Osteocyte (in vitro differentiated cells): ENCODE data around the gene ARG2. TPM values are rescaled to one million over a fixed set of nuclear protein-coding genes. Genes with fewer than 3 reads are reported as not detected.

Source experiments
- DNase-seq: peaks from one replicate; pipeline ENCODE4 v3.0.0; 2021; ENCODE audit warnings: mixed read lengths; ENCODE audit not compliant: unreplicated experiment; ENCODE audit errors: extremely low spot score
- H3K27ac Mint-ChIP-seq: one replicate; pipeline ENCODE4 v1.8.0; 2021; ENCODE audit warnings: mild to moderate bottlenecking, mixed read lengths; ENCODE audit not compliant: unreplicated experiment
- H3K27me3 Mint-ChIP-seq: one replicate; pipeline ENCODE4 v1.8.0; 2021; ENCODE audit warnings: mixed read lengths; ENCODE audit not compliant: unreplicated experiment
- H3K36me3 Mint-ChIP-seq: one replicate; pipeline ENCODE4 v1.8.0; 2021; ENCODE audit warnings: mixed read lengths; ENCODE audit not compliant: unreplicated experiment
- H3K4me1 Mint-ChIP-seq: one replicate; pipeline ENCODE4 v1.8.0; 2021; ENCODE audit warnings: mixed read lengths; ENCODE audit not compliant: unreplicated experiment
- H3K4me3 Mint-ChIP-seq: one replicate; pipeline ENCODE4 v1.8.0; 2021; ENCODE audit warnings: mild to moderate bottlenecking, moderate library complexity, mixed read lengths; ENCODE audit not compliant: unreplicated experiment
- H3K9me3 Mint-ChIP-seq: one replicate; pipeline ENCODE4 v1.8.0; 2021; ENCODE audit warnings: mixed read lengths; ENCODE audit not compliant: unreplicated experiment
- CTCF ChIP-seq: fragments of 200-600 bp; sonication (generic); IDR thresholded peaks from 2 replicates; pipeline ENCODE4 v1.5.0; 2021; ENCODE audit warnings: antibody characterized with exemption, mild to moderate bottlenecking, moderate library complexity
- total RNA-seq: library from RNA; stranded (reverse); gene quantifications from 2 replicates; pipeline ENCODE4 v1.2.1, GENCODE V29; 2021

The ARG2 gene
- total RNA-seq, 1 donor from 2014 or later = 4.2 TPM

- Mint-ChIP-seq H3K4me1 (no peaks in the 10 kb centered on the region), H3K4me3 (no peak overlapping the region), H3K9me3 (no peaks in the 10 kb centered on the region), H3K27ac (no peak overlapping the region), H3K36me3 (peaks cover 22% of the 10 kb centered on the region), H3K27me3 (no peaks in the 10 kb centered on the region)
- DNase-seq = no peak
- TF ChIP-seq CTCF = no peak
Observed at GRCh38 chr14:67645414-67645813, 25.7 kb downstream of the ARG2 start.

- peaks cover 26% of the 10 kb centered on the region for H3K36me3 Mint-ChIP-seq
- no peak overlapping the region for H3K4me3 Mint-ChIP-seq
- TF ChIP-seq CTCF = no peak
- H3K27me3 Mint-ChIP-seq = no peaks in the 10 kb centered on the region
- H3K27ac Mint-ChIP-seq = no peak overlapping the region
- no peaks in the 10 kb centered on the region for H3K9me3 Mint-ChIP-seq
- no peaks in the 10 kb centered on the region for H3K4me1 Mint-ChIP-seq
- DNase-seq = no peak
Observed at GRCh38 chr14:67646131-67646530, 26.4 kb downstream of the ARG2 start.

GRCh38 chr14:67650151-67650550, 30.4 kb downstream of the ARG2 start:
- Mint-ChIP-seq H3K27ac (no peak overlapping the region), H3K9me3 (no peaks in the 10 kb centered on the region), H3K27me3 (no peaks in the 10 kb centered on the region), H3K36me3 (peaks cover 40% of the 10 kb centered on the region), H3K4me3 (no peak overlapping the region), H3K4me1 (peaks cover 8% of the 10 kb centered on the region)
- TF ChIP-seq CTCF = no peak
- no peak for DNase-seq

- DNase-seq = no peak
- H3K36me3 Mint-ChIP-seq = peaks cover 45% of the 10 kb centered on the region
- no peak for TF ChIP-seq CTCF
- no peak overlapping the region for H3K4me3 Mint-ChIP-seq
- no peaks in the 10 kb centered on the region for H3K9me3 Mint-ChIP-seq
- H3K27ac Mint-ChIP-seq = no peak overlapping the region
- H3K4me1 Mint-ChIP-seq = peaks cover 8% of the 10 kb centered on the region
- no peaks in the 10 kb centered on the region for H3K27me3 Mint-ChIP-seq
Observed at GRCh38 chr14:67650694-67651093, 31.0 kb downstream of the ARG2 start.

- peaks cover 8% of the 10 kb centered on the region for H3K4me1 Mint-ChIP-seq
- H3K36me3 Mint-ChIP-seq = peaks cover 38% of the 10 kb centered on the region
- H3K27ac Mint-ChIP-seq = no peak overlapping the region
- H3K9me3 Mint-ChIP-seq = no peaks in the 10 kb centered on the region
- no peak overlapping the region for H3K4me3 Mint-ChIP-seq
- TF ChIP-seq CTCF = no peak
- peak; percentile 0 for DNase-seq
- no peaks in the 10 kb centered on the region for H3K27me3 Mint-ChIP-seq
Observed at GRCh38 chr14:67652189-67652588, 32.5 kb downstream of the ARG2 start.
